Measurements from ENCODE around the gene CDK6.

DNA sequence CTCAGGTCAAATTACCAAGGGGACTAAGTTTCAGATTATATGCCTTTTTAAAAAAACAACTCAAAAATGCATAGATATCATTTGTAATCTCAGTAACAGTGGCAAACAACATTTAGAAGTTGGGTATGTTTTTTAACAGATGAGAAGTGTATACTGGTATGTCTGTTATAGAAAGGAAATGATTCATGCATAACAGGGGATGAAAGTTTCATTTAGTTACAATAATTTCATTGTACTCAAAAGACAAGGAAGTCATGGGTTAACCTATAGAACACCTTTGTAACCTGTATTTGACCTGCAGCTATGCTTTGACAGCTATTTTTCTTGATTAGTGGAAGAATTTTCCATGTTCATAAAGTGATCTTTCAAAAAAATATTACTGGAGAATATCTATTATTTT, 210.8 kb downstream of the CDK6 start:
- TF ChIP-seq ESRRA (IDR thresholded peaks at IDR 0.05; ENCODE audit: borderline replicate concordance, low read length): no peak
- no peak for TF ChIP-seq CHD4 (IDR thresholded peaks at IDR 0.05; ENCODE audit: borderline replicate concordance)
- TF ChIP-seq, protein P1, sequence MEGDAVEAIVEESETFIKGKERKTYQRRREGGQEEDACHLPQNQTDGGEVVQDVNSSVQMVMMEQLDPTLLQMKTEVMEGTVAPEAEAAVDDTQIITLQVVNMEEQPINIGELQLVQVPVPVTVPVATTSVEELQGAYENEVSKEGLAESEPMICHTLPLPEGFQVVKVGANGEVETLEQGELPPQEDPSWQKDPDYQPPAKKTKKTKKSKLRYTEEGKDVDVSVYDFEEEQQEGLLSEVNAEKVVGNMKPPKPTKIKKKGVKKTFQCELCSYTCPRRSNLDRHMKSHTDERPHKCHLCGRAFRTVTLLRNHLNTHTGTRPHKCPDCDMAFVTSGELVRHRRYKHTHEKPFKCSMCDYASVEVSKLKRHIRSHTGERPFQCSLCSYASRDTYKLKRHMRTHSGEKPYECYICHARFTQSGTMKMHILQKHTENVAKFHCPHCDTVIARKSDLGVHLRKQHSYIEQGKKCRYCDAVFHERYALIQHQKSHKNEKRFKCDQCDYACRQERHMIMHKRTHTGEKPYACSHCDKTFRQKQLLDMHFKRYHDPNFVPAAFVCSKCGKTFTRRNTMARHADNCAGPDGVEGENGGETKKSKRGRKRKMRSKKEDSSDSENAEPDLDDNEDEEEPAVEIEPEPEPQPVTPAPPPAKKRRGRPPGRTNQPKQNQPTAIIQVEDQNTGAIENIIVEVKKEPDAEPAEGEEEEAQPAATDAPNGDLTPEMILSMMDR (IDR thresholded peaks at IDR 0.05): no peak
- no peak for TF ChIP-seq POLR2A (IDR thresholded peaks at IDR 0.05; ENCODE audit: low read length)
- no peak for TF ChIP-seq MYC (IDR thresholded peaks at IDR 0.05; ENCODE audit: borderline replicate concordance, low read length)

All from A549 (cell line).